Mesothelial cell of epicardium (in vitro differentiated cells): ENCODE data around the gene ATXN1. TPM values are rescaled to one million over a fixed set of nuclear protein-coding genes. Genes with fewer than 3 reads are reported as not detected.

Source experiments
- DNase-seq, 2 experiments: peaks; one replicate each; pipeline ENCODE4 v3.0.0; 2021; ENCODE audit warnings: low spot score in 2 of 2; ENCODE audit not compliant: unreplicated experiment in 2 of 2
- H3K27ac Mint-ChIP-seq: 2 replicates; pipeline ENCODE4 v1.8.0; 2021; ENCODE audit warnings: mixed read lengths
- H3K27me3 Mint-ChIP-seq: 2 replicates; pipeline ENCODE4 v1.8.0; 2021; ENCODE audit warnings: low read depth, mixed read lengths
- H3K36me3 Mint-ChIP-seq: 2 replicates; pipeline ENCODE4 v1.8.0; 2021; ENCODE audit warnings: mixed read lengths
- H3K4me1 Mint-ChIP-seq: 2 replicates; pipeline ENCODE4 v1.8.0; 2021; ENCODE audit warnings: mixed read lengths
- H3K4me3 Mint-ChIP-seq: 2 replicates; pipeline ENCODE4 v1.8.0; 2021; ENCODE audit warnings: mild to moderate bottlenecking, moderate library complexity, mixed read lengths
- H3K9me3 Mint-ChIP-seq: 2 replicates; pipeline ENCODE4 v1.8.0; 2021; ENCODE audit warnings: mixed read lengths
- total RNA-seq: library from RNA; stranded (reverse); gene quantifications from 3 replicates; pipeline ENCODE4 v1.2.1, GENCODE V29; 2021
- TF ChIP-seq, protein P1 (sequence below): fragments of 200-600 bp; sonication (generic); IDR thresholded peaks from one replicate; pipeline ENCODE4 v1.5.0; 2021; ENCODE audit warnings: antibody characterized with exemption; ENCODE audit not compliant: unreplicated experiment

The ATXN1 gene
- total RNA-seq, 1 donor from 2014 or later = 59.5 TPM

DNA sequence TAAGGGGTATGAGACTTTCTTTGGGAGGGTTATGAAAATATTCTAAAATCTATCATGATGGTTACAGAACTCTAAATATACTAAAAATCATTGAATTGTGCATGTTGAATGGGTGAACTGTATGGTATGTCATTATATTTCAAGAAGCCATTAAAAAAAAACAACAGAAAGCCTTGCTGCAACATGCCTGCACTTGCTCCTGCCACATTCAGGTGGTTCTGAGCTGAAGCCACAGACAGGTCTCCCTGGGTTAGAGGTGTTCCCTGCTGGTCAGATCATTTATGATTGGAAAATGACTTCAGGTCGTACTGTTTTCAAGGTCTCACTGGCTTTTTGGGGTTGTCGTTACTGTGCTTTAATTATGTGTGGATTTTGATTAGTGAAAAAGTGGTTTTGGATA is 509.6 kb downstream of the ATXN1 start:
- H3K27ac Mint-ChIP-seq = no peak overlapping the region
- H3K27me3 Mint-ChIP-seq = no peaks in the 10 kb centered on the region
- TF ChIP-seq, protein P1, sequence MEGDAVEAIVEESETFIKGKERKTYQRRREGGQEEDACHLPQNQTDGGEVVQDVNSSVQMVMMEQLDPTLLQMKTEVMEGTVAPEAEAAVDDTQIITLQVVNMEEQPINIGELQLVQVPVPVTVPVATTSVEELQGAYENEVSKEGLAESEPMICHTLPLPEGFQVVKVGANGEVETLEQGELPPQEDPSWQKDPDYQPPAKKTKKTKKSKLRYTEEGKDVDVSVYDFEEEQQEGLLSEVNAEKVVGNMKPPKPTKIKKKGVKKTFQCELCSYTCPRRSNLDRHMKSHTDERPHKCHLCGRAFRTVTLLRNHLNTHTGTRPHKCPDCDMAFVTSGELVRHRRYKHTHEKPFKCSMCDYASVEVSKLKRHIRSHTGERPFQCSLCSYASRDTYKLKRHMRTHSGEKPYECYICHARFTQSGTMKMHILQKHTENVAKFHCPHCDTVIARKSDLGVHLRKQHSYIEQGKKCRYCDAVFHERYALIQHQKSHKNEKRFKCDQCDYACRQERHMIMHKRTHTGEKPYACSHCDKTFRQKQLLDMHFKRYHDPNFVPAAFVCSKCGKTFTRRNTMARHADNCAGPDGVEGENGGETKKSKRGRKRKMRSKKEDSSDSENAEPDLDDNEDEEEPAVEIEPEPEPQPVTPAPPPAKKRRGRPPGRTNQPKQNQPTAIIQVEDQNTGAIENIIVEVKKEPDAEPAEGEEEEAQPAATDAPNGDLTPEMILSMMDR = no peak
- no peak overlapping the region for H3K4me3 Mint-ChIP-seq
- H3K9me3 Mint-ChIP-seq = no peaks in the 10 kb centered on the region
- H3K4me1 Mint-ChIP-seq = peaks cover 11% of the 10 kb centered on the region
- DNase-seq = no peak
- H3K36me3 Mint-ChIP-seq = peaks cover 6% of the 10 kb centered on the region

DNA sequence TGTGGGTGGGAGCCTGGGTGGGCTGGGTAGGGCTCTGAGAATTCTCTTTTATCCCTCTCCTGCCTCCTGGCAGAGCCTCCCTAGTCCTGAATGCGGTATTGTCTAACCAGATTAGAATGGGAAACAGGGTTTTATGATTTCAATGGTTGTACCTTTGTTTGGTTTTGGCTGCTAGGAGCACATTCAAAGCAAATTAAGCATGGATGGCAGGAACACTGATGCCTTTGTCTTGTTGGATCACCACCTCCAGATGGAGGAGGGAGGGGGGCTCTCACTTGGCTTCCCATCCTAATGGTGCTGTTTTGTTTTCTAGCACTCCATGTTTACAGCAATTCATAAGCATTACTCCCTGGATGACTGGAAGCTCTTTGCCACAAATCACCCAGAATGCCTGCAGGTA is 511.3 kb downstream of the ATXN1 start:
- H3K9me3 Mint-ChIP-seq = no peaks in the 10 kb centered on the region
- peaks cover 15% of the 10 kb centered on the region for H3K4me1 Mint-ChIP-seq
- peaks cover 6% of the 10 kb centered on the region for H3K27me3 Mint-ChIP-seq
- TF ChIP-seq, protein P1 = no peak
- peaks cover 3% of the 10 kb centered on the region for H3K36me3 Mint-ChIP-seq
- no peak overlapping the region for H3K27ac Mint-ChIP-seq
- H3K4me3 Mint-ChIP-seq = no peak overlapping the region
- DNase-seq = no peak
